OCI-M2 (cell line): ENCODE measurements around the gene NWD2.
"Not testable (repeated sequence)": the region's sequence is repeated elsewhere in the genome, so short reads cannot be mapped to it uniquely, and the experiment has no call there.

Experiments used
- DNase-seq: peaks from one replicate; lab custom pipeline; 2025; ENCODE audit not compliant: unreplicated experiment; lab: John Stamatoyannopoulos, UW

Gene NWD2

DNA sequence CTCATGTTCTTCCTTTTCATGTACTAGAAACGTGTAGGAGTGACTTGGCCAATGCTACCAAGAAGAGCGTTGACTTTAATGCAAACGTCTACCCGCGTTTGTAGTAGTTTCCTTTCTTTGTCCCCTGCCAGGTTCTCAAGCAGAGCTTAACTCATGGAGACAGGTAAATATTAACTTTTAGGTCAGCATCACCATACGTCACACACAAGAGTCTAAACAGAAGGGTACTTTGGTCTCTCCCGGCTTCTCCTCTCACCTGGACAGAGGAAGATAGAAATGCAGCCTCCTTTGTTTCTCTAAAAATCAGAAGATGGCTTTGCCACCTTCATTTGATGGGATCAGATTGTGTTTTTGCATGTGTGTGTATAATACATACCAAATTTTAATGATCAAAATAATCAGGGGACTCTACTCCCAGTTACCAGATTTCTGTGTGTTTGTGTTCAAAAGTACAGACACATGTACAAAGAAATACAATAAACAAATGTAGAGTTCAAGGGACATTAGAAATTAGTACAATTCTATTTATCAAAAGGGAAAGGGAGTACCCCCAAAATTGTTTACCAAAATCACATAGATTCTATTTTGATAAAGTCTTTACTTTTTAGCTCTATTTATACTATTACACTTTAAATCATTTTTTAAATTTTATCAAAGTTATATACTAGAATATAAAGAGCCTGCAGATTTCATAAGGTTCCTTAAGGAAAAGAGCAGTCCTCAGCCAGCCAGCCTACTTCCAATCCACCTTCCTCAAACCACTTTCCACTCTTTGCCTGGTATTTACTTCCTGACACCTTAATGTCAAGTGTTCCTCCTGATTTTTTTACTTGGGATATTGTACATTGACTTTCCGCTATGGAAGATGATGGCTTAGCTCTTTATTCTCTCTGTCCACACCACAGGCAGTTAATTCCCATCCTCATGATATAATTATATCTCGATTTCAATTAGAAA, 246.1 kb downstream of the NWD2 start:
- DNase-seq = no peak

- DNase-seq = not testable (repeated sequence)
Observed at GRCh38 chr4:37495353-37495752, 250.8 kb downstream of the NWD2 start.
